GM18502 (cell line): ENCODE measurements around the gene IFNA6.

Experiments used
- ATAC-seq: cut with Tn5 transposase; IDR thresholded peaks from one replicate; pipeline ENCODE4 v1.9.1; 2021; ENCODE audit warnings: mild to moderate bottlenecking; ENCODE audit not compliant: unreplicated experiment, poor library complexity

Gene IFNA6

GRCh38 chr9:21331676-21332402 is 18.8 kb downstream of the IFNA6 start:
- no peak for ATAC-seq

GRCh38 chr9:21326526-21327139 is 24.1 kb downstream of the IFNA6 start:
- ATAC-seq, result peak; percentile 87

DNA sequence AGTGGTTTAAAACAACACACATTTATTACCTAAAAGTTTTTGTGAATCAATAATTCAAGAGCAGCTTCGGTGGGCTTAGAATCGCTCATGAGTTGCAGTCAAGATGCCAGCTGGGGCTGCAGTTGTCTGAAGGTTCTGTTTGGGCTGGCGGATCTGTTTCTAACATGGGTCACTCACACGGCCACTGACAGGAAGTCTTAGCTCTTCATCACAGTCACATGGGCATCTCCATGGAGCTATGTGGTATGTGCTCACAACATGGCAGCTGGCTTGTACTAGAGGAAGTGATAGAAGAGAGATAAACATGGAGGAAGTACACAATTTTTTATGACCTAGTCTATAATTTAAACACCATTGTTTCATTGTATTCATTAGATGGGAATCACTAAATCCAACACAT is 26.6 kb downstream of the IFNA6 start:
- ATAC-seq, result no peak

GRCh38 chr9:21322911-21323461 is 27.7 kb downstream of the IFNA6 start:
- no peak for ATAC-seq

DNA sequence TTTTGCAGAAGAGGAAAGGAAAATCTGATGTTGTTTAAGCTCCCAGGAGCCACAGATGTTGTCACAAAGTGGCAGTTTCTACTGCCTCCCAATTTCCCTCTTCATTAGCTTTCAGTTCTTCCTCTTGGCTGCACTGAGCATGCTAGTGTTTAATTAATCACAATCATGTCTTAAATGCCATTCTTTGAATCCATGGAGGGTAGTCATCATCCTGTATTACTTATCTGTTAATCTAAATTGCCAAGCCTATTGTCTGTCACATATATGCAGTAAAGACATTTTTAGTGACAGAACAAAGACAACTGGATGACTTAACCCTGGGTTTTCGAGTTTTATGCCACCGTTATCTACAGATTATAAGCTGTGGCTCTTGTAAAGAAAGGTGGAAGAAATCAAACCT is 30.2 kb downstream of the IFNA6 start:
- ATAC-seq, result no peak

- peak; percentile 79 for ATAC-seq
These were observed 32.4 kb downstream of the IFNA6 start for GRCh38 chr9:21317956-21318923.

GRCh38 chr9:21316860-21317259 is 33.8 kb downstream of the IFNA6 start:
- no peak for ATAC-seq

DNA sequence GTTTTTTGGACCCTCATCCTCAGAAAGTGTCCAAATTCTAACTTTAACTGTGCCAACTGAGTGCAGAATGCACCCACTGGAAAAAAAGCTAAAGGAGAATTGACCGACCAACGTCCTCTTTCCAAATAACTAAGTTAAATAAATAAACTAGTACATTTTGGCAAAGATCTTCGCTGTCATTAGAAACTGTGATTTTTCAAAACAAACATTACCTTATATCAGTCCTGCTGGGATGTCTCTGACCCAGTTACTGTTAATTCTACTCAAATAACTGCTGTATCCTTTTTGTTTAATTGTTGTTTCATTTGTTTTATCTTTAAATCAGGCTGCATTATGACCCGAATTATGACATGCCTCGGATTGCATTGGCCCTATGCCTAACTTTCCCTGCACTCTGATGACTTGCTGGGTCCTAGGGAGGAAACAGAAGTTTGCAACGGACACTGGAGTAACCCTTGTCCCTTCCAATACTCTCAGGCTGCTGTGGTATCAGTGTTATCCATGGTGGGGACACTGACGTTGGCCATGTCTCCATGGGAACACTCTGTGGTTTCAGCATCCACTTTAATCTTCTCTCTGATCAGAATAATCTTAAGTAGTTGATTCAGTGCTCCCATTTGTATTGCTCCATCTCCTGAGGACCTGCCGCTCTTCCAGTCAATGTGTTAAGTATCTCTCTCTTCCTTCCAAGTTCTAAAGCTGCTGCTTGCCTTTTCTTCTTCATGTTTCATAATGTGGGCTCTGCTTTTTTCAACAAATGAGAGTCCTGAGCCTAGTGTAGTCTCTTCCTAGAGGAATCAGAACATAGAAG is 34.5 kb downstream of the IFNA6 start:
- no peak for ATAC-seq

DNA sequence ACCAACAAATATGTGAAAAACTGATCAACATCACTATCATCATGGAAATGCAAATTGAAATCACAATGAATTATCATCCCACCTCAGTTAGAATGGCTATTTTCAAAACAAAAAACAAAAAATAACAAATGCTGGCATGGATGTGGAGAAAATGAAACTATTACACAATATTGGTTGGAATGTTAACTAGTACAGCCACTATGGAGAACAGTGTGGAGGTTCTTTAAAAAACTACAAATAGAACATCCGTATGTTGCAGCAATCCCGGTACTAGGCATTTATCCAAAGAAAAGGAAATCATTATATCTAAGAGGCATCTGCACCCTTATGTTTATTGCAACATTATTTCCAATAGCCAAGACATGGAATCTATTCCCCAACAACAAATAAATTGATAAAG is 36.5 kb downstream of the IFNA6 start:
- ATAC-seq, result no peak

- ATAC-seq, result no peak
These were observed 38.8 kb downstream of the IFNA6 start for GRCh38 chr9:21311889-21312288.

DNA sequence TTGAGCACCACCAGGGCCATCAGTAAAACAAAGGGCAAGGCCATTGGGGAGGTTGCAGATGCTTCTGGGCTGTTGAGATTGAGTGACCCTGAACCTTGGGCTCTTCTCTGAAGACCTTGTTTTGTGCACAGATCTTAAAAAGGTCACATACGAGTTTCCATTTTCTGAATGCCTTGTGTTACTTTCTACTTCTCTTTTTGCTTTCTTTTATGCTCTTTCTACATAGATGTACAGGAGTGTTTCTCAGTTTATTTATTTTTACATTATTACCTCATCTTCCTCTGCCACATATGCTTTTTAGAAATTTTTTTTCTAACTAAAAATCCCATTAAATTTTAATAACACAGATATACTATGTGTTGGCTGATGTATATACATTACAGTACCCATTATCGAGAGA is 45.5 kb downstream of the IFNA6 start, which contains the start of gene IFNA5:
IFNA5 (minus strand) TSS at position 101 of the 400 bp plus-strand sequence; CDS start at position 44, 57 bp downstream.
- ATAC-seq, result no peak
